GM23248 (cell line): ENCODE data around the gene PRR5L.

Experiments
- EZH2 ChIP-seq: fragments of 200-600 bp; sonication (generic); IDR thresholded peaks from 2 replicates; pipeline ENCODE4 v1.6.1; 2018; ENCODE audit warnings: antibody characterized with exemption, mild to moderate bottlenecking; ENCODE audit not compliant: insufficient read depth, poor library complexity, severe bottlenecking
- EZH2phosphoT487 ChIP-seq: fragments of 200-600 bp; sonication (generic); IDR thresholded peaks from 2 replicates; pipeline ENCODE4 v1.6.1; 2018; ENCODE audit warnings: antibody characterized with exemption, moderate library complexity, mild to moderate bottlenecking, low read depth; ENCODE audit not compliant: insufficient read depth

DNA sequence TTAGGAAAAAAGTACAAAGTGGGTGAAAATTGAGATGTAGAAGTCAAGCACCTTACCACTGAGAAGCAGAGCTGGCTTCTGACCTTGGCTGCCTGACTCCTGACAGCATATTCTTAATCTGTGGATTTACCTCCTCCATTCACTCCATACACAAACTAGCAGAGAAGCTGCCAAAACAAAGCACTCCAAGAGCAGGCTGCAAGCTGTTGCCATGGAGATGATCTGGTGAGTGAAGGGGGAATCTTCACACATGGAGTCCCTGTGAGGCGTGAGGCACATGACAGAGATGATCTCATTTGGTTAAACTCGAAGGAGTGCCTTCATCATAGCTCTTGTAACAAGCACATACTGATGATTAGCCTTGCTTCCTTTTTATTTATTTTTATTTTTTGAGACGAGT, 23.0 kb upstream of the PRR5L start:
- TF ChIP-seq EZH2 = no peak
- TF ChIP-seq EZH2phosphoT487 = no peak
